GM18499 (cell line): ENCODE data around the gene PRKCB.
A peak's percentile ranks its signal among the peaks of the same experiment; 100 is the strongest.
"Not testable (repeated sequence)": the region's sequence is repeated elsewhere in the genome, so short reads cannot be mapped to it uniquely, and the experiment has no call there.

Experiments
- ATAC-seq: cut with Tn5 transposase; IDR thresholded peaks from one replicate; pipeline ENCODE4 v1.9.1; 2021; ENCODE audit warnings: moderate number of reproducible peaks; ENCODE audit not compliant: insufficient read depth, unreplicated experiment

PRKCB gene

GRCh38 chr16:23991066-23991465 is 155.3 kb downstream of the PRKCB start:
- no peak for ATAC-seq

DNA sequence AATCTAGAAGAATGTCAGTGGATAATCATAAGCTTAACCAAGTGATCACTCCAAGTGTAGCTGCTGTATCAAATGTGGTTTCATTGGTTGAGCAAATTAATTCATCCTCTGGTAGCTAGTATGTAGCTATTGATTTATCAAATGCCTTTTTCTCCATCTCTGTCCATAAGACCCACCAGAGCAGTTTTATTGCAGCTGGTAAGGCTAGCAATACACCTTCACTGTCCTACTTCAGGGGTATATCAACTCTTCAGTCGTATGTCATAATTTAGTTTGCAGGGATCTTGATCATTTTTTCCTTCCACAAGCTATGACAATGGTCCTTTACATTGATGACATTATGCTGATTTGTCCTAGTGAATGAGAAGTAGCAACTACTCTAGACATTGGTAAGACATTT is 158.8 kb downstream of the PRKCB start:
- no peak for ATAC-seq

- ATAC-seq, result no peak
Observed at GRCh38 chr16:23996258-23996955, 160.6 kb downstream of the PRKCB start.

- ATAC-seq, result no peak
Observed at GRCh38 chr16:23998771-23999170, 163.0 kb downstream of the PRKCB start.

DNA sequence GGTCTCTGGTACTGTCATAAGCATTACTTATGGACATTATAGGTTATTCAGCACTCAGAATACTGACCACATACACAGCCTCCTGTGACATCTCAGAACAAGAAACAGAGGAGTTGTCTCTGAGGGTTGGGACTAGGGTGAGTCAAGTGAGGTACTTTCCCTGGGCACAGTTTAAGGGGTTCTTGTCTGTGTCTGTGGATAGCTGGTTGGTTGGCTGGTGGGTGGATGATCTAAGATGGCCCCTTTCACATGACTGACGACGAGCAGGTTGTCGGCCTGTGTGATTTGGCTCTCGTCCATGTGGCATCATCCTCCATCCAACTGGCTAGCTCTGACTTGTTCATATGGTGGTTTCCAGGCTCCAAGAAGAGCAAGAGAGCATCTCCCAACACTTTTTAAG is 163.9 kb downstream of the PRKCB start:
- no peak for ATAC-seq

- no peak for ATAC-seq
Observed at GRCh38 chr16:24001710-24002109, 165.9 kb downstream of the PRKCB start.

DNA sequence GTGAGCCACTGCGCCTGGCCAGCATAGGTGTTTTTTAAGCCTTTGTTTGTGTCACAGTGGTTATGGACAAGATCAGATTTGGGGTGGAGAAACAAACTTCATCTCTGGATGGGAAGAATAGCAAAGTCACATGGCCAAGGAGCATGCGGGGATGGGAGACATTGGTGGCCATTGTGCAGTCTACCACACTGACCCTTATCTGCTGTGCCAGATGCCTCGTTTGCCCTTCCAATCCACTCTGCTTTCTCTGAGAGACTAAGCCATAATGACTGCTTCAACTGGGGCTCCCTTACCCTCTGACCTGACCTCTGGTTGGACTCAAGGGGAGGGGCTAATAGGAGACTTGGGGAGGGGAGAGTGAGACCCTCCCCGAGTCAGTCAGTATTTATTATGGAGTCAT is 166.8 kb downstream of the PRKCB start:
- no peak for ATAC-seq

DNA sequence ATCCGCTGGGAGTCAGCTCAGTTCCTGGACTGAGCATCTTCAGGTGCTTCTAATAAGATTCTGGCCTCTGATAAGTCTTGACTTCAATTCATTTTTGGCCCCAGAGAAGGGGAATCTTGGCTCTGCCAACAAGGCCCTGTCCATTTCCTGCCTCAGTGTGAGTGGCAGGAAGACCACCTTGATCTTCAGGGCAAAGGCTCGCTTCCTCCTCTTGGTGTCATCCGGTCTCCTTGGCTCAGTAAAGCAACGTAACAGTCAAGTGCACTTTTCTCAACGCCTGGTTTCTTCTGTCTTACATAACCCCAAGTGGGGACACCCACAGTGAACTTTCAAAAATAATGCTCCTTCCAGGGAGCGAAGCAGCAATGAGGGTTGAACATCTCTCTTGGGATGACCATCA is 169.8 kb downstream of the PRKCB start:
- ATAC-seq, result no peak

DNA sequence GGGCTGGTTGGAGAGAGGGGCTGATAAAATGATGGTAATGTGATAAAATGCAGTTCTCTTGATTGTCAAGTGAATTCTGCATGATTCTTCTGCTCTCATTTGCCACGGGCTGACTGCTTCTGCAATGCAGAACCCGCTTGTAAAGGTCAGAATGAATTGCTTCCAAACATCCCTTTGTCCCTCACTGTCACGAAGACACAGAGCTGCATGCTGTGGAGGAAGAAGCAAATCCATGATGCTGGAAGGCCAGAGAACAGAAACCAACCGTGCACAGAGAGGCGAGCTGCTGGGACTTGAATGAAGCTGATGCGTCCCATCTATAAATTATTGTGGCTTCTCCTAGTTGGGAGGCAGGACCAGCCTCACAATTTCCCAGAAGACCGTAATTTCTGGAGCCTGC is 171.6 kb downstream of the PRKCB start:
- ATAC-seq, result no peak

DNA sequence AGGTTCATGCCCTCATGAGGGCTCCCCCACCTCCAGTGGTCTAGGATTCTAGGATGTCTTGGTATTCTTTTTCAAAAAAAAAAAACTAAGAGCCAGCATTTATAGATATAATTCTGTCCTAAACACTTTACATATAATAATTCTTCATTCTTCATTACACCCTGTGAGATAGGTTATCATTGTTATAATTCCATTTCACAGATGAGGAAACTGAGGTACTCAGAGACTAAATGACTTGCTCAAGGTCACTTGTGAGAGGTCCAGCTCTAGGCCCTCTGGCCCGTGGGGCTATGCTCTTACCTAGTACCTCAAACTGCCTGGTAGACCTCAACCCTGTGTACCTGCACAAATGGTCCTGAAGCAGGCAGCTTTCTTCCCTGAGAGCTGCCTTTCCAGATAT is 172.2 kb downstream of the PRKCB start:
- no peak for ATAC-seq

GRCh38 chr16:24009098-24009497 is 173.3 kb downstream of the PRKCB start:
- no peak for ATAC-seq

- no peak for ATAC-seq
Observed at GRCh38 chr16:24009955-24010354, 174.2 kb downstream of the PRKCB start.

DNA sequence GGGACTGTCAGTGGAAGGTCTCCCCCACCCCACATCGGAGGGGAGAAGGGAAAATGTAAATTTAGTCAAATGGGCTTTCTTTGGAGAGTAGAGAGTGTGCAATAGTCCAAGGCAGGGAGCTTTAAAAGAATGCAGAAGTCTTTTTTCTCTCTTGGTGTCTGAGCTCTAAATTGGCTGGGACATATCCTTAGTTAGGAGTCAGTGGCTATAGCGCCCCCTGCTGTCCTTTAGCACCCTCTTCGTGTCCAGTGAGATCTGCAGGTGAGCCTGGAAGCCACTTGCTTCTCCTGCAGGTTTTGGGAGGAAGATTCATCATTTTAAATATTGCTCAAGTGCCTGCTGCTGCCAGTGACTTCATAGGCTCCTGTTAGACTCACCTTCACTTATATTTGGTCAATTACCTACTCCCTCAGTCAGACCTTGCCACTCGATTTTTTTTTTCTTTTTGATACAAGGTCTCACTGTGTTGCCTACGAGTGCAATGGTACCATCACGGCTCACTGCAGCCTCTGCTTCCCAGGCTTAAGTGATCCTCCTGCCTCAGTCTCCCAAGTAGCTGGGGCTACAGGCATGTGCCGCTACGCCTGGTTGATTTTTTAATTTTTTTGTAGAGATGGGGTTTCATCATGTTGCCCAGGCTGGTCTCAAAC is 174.8 kb downstream of the PRKCB start:
- ATAC-seq, result no peak

DNA sequence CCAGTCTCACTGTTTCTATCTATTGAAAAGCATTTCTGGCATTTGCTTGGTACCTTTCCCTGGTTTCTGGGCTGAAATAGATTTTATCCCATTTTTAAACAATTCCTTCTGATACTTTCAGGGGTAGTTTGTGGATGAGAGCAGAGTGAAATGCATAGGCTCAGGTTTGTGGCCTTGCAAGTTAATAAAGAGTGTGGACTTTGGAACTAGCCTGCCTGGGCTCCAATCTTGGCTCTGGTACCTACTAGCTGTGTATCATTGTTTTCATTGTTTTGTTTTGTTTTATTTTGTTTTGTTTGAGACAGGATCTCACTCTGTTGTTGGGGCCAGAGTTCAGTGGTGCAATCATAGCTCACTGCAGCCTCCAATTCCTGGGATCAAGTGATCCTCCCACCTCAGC is 175.5 kb downstream of the PRKCB start:
- no peak for ATAC-seq

DNA sequence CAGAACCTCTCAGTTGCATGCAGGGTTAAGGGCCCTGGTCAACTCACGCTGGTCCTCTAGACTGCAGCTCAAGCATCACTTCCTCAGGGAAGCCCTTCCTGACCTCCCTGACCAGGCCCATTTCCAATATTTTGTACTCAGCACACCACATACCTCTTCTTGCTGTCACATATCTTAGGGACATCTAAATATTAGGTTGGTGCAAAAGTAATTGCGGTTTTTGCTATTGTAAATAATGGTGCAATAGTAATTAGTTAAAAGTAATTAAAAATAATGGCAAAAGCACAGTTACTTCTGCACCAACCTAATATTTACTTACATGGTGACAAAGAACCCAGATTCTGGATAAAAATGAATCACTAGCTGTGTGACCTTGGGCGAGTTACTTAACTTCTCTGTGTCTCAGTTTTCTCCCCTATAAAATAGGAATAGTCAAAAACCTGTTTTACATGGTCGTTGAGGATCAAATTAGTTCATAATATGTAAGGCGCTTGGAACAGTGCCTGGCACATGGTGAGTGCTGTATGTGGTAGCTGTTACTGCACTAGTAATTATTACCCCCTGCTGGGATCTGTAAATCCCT is 177.4 kb downstream of the PRKCB start:
- no peak for ATAC-seq

- ATAC-seq, result peak; percentile 78
Observed at GRCh38 chr16:24013864-24014645, 178.3 kb downstream of the PRKCB start.

DNA sequence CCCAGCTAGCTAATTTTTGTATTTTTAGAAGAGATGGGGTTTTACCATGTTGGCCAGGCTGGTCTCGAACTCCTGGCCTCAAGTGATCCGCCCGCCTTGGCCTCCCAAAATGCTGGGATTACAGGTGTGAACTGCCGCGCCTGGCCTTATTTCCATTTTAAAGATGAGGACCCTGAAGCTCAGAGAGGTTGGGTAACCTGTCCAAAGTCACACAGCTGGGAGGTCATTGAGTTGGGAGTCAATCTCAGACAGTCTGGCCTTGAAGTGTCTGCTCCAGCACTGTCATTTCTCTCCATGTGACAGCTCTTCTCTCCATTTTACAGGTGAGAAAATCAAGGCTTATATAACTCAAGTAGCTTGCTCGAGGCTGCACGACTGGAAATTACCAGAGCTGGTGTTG is 179.2 kb downstream of the PRKCB start:
- not testable (repeated sequence) for ATAC-seq

- ATAC-seq, result no peak
Observed at GRCh38 chr16:24015923-24016322, 180.1 kb downstream of the PRKCB start.

- ATAC-seq, result no peak
Observed at GRCh38 chr16:24018485-24018884, 182.7 kb downstream of the PRKCB start.

DNA sequence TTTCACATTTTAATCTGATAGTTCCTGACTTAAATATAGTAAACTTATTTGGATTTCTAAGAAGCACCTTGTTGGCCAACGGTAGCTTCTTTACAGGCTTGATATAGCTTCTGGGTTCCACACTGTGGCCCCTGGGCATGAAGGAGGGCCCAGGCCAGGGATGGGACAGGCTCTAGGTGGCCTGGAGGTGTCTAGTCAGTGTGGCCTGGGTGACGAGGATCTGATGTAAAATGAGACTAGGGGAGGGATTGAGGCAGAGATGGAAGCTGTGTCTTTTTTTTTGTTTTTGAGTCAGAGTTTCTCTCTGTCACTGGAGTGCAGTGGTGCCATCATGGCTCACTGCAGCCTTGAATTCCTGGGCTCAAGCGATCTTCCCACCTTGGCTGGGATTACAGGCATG is 187.0 kb downstream of the PRKCB start:
- no peak for ATAC-seq

GRCh38 chr16:24023621-24024020 is 187.8 kb downstream of the PRKCB start:
- no peak for ATAC-seq
